GM08714 (cell line): ENCODE measurements around the gene PDE4B.
"Not testable (repeated sequence)": the region's sequence is repeated elsewhere in the genome, so short reads cannot be mapped to it uniquely, and the experiment has no call there.

Experiments
- H3K4me3 ChIP-seq: fragments of 200-500 bp; sonication (Bioruptor generic); 2 replicates; pipeline ENCODE4 v1.5.1; 2014; ENCODE audit warnings: mild to moderate bottlenecking, low read length, inconsistent platforms
- ZNF274 ChIP-seq: IDR thresholded peaks from 2 replicates; pipeline ENCODE4 v1.6.1; 2012; ENCODE audit warnings: mild to moderate bottlenecking, low read depth, low read length

Gene PDE4B

GRCh38 chr1:66043186-66043585 is 250.5 kb downstream of the PDE4B start:
- no peak overlapping the region for H3K4me3 ChIP-seq
- TF ChIP-seq ZNF274 = no peak

- TF ChIP-seq ZNF274 = no peak
- H3K4me3 ChIP-seq = no peak overlapping the region
These were observed 252.2 kb downstream of the PDE4B start for GRCh38 chr1:66044912-66045311.

- TF ChIP-seq ZNF274 = no peak
- no peak overlapping the region for H3K4me3 ChIP-seq
These were observed 253.7 kb downstream of the PDE4B start for GRCh38 chr1:66046415-66046814.

- H3K4me3 ChIP-seq = no peak overlapping the region
- TF ChIP-seq ZNF274 = no peak
These were observed 255.3 kb downstream of the PDE4B start for GRCh38 chr1:66048011-66048410.

- H3K4me3 ChIP-seq = no peak overlapping the region
- TF ChIP-seq ZNF274 = no peak
These were observed 257.4 kb downstream of the PDE4B start for GRCh38 chr1:66050123-66050522.

GRCh38 chr1:66050633-66051032 is 257.9 kb downstream of the PDE4B start:
- no peak for TF ChIP-seq ZNF274
- H3K4me3 ChIP-seq = no peak overlapping the region

GRCh38 chr1:66055092-66055491 is 262.4 kb downstream of the PDE4B start:
- H3K4me3 ChIP-seq = no peak overlapping the region
- TF ChIP-seq ZNF274 = no peak

- not testable (repeated sequence) for H3K4me3 ChIP-seq
These were observed 264.8 kb downstream of the PDE4B start for GRCh38 chr1:66057448-66057847.

GRCh38 chr1:66058558-66058957 is 265.9 kb downstream of the PDE4B start:
- H3K4me3 ChIP-seq = no peak overlapping the region
- TF ChIP-seq ZNF274 = no peak

GRCh38 chr1:66067219-66067618 is 274.5 kb downstream of the PDE4B start:
- not testable (repeated sequence) for H3K4me3 ChIP-seq

- TF ChIP-seq ZNF274 = no peak
- no peak overlapping the region for H3K4me3 ChIP-seq
These were observed 277.5 kb downstream of the PDE4B start for GRCh38 chr1:66069976-66070876.

GRCh38 chr1:66073388-66073787 is 280.7 kb downstream of the PDE4B start:
- TF ChIP-seq ZNF274 = no peak

GRCh38 chr1:66074147-66074546 is 281.5 kb downstream of the PDE4B start:
- H3K4me3 ChIP-seq = no peak overlapping the region
- TF ChIP-seq ZNF274 = no peak

More at GRCh38 chr1:66073388-66073787, 280.7 kb downstream of the PDE4B start:
- H3K4me3 ChIP-seq = no peak overlapping the region

- no peak for TF ChIP-seq ZNF274
- H3K4me3 ChIP-seq = no peak overlapping the region
These were observed 285.7 kb downstream of the PDE4B start for GRCh38 chr1:66078412-66078811.

GRCh38 chr1:66083003-66083402 is 290.3 kb downstream of the PDE4B start:
- TF ChIP-seq ZNF274 = no peak
- H3K4me3 ChIP-seq = no peak overlapping the region

GRCh38 chr1:66084442-66084841 is 291.7 kb downstream of the PDE4B start:
- no peak overlapping the region for H3K4me3 ChIP-seq
- TF ChIP-seq ZNF274 = no peak

GRCh38 chr1:66085600-66085999 is 292.9 kb downstream of the PDE4B start:
- no peak overlapping the region for H3K4me3 ChIP-seq
- no peak for TF ChIP-seq ZNF274
